GM18502 (cell line): Measurements from ENCODE around the gene LRRC4.
A peak's percentile ranks its signal among the peaks of the same experiment; 100 is the strongest.

Experiments used
- ATAC-seq: cut with Tn5 transposase; IDR thresholded peaks from one replicate; pipeline ENCODE4 v1.9.1; 2021; ENCODE audit warnings: mild to moderate bottlenecking; ENCODE audit not compliant: unreplicated experiment, poor library complexity

The LRRC4 gene

DNA sequence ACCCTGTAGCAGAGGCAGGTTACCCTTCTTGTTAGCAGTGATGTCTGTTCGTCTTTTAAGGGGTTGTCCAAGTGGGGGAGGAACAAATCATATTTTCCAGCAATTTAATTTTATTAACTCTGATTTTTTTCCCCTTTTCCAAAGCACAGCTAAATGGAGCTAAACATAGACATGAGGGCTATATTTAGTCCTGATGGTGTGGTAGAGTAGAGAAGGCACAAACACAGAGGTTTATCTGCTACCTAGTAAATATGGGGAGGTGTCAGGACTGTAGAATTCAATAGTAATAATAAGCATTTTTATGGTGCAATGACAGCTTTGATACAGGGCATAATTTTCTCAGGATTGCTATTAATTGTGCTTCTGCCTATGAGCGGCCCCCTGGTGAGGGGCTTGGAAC is 22.5 kb downstream of the LRRC4 start:
- no peak for ATAC-seq

DNA sequence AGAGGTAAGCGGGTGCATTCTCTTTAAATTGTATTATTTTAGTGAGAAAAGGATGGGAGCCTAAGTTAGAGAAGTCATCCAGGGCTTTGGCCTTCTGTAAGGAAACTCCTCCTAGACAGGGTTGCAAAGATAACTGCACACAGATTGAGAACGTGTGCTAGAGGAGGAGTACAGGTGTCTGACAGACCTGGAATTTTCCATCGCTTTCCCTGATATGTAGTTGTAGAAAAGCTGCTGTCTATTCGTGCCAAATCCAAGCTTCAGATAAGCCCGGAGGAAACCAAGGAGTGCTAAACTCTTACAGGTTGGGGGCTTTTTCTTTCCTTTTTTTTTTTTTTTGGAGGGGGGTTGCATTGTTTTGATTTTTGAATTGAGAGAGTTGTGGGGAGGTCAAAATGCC is 23.1 kb downstream of the LRRC4 start:
- no peak for ATAC-seq

DNA sequence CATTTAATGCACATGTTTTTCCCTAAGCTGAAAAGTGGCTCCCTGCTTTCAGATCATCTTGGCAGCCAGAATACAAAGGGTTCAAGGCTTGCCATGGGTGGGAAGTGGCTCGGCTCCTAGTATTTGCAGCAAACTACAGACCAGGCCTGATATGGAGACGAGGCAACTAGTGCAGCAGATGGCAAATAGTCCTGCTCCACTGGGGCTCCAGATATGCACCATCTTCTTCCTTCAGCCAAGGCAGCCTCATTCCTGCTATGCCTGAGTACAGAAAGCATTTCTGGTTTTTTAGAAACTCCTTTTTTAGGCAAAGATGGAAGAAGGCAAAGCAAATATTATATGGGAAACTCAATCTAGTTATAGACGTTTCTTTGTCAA is 23.9 kb downstream of the LRRC4 start:
- ATAC-seq = no peak

DNA sequence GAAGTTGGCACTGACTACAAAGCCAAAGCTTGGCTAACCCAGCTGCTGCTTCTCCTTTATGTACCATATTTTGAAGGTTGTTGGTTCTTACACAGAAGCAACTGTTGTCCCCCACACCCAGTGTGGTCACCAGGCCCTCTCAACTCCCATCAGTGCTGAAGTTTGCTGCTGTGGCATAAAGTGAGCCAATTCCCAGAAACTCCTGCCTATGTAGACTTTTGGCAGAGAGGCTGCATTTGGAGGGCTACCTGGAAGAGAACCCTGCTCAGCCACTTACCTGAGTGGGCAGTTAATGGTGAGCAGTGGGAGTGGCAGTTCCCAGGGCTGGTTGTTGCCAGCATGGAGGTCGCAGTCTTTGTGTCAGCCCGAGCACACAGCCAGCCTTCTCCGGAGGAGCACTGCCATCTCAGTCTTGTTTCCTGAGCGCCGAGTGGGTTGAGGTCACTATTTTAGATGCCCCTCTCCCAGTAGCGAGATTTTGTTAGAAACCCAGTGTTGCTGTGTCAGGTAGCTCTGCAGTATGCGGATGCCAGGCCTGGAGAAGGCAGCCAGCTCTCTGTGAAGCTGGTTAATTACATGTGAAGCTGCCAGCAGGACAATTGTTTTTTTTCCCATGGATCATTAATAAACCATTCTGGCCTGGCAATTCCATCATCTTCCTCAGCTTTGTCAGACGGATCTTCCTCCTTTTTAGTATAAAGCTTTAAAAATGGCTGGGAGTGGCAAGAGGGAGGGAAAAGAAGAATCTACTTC is 24.5 kb downstream of the LRRC4 start:
- no peak for ATAC-seq

DNA sequence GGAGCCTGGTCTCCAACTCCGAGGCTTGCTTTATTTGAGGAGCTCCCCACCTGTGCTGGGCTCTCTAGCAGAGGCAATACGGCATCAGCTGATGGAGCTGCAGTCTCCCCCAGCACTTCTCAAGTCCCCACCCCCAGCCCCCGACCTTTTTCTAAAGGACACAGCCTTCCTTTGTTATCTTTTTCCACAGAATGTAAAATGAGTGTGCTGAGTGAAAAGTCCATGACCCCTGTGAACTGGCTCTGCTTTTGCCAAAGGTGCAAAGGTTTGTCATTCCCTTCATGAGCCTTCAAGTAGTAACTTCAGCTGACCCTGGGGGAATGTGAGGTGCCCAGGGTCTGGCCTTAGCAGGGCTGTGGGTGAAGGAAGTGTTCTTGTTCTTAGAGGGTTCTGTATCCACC is 25.5 kb downstream of the LRRC4 start:
- no peak for ATAC-seq

DNA sequence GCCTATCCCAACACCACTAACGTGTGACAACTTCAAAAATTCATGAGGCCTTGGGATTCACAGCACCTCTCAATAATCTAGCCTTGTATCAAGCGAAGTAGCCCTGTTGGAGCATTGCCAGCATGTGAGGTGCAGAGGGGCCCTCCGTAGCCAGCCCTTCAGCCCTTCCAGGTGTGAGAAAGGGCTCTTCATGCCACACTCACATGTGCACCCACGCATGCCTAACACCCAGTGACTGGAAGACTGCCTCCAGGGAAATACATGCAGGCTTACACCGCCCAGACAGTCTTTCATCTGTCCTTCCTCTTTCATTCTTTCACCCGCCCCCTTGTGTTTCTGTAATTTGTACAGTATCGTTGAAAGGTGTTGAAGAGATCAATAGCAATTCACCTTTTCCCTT is 26.1 kb downstream of the LRRC4 start:
- ATAC-seq = no peak

DNA sequence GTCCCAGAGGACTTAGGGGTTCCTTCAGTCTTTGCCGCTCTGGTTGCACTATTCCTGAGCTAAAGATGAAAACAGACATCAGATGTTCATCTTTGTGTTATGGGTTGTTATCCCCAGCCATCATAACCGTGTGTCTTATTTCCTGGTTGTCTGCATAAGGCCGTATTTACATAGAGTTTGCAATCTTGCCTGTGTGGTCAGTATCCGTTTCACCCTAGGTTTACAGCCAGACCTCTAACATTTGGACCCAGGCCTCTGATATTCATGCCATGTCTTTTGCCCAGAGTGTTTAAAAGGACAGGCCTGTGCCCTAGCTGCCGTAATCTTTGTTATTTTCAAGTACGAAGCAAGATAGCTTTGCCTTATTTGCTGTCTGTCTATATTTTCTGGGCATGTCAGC is 26.6 kb downstream of the LRRC4 start:
- ATAC-seq = no peak

DNA sequence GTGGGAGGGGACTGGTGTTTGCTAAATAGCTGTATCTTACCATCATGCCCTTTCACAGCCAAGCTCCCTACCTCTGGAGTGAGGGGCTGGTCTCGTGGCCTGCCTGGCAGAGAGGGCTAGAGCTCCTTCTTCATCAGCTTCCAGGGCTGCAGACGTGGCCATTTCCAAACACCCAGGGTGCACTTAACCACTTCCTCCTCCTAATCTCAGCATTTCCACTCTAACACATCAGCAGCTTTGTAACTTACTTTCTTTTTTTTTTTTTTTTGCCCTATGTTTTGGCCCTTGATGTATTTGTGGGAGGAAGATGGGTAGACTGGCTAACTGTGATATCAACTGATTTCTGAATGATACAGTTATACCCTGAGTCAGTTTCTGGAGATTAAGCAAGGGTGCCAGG is 27.4 kb downstream of the LRRC4 start:
- no peak for ATAC-seq

DNA sequence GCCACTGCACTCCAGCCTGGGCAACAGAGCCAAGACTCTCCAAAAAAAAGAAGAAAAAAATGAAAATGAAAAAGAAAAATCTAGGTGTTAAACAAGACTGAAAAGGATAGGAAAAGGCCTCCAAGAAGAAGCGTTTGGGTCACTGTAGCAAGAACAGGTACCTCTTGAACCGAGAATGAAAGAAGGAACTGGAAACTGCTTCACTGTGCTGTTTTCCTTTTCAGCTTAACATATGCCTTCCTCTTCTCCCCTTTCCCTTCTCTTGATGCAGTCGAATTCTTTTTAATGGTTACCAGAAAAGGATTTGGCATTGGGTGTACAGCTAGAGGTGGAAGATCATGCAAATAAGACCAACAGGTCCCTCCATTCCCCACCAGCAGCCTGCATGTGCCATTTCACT is 28.1 kb downstream of the LRRC4 start:
- peak; percentile 52 for ATAC-seq

DNA sequence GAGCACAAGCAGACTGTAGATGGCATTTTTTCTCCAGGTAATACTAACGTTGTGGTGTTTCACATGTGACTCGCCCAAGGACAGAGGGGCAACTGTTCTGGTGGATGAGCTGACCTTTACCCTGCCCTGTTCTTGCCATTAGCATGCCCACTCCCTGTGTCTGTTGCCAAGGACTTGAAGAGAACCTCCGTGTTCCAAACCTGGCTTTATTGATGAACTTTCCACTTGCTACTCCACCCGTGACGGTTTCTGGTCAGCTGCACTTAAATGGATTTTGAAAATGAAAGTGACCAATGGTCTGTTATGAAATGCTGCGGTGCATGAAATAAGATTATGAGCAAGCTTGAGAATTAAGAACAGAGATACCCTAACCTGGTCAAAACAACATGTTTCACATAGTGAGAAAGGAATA is 30.4 kb downstream of the LRRC4 start:
- peak; percentile 54 for ATAC-seq

DNA sequence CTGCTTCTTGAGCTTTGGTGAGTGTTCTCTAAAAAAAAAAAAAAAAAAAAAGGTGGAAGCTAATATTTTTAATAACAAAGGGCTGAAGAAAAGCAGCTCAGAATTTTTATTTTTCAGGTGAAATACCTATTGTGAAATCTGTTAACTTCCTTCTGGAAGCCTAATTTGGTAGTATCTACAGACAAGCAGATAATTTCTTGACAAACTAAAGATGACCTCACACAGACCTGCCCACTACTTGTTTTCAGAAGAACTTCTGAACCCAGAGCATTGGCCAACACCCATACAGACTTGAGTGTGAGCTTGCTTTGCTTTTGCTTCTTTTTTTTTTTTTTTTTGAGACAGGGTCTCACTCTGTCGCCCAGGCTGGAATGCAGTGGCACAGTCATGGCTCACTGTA is 31.2 kb downstream of the LRRC4 start:
- ATAC-seq = no peak

DNA sequence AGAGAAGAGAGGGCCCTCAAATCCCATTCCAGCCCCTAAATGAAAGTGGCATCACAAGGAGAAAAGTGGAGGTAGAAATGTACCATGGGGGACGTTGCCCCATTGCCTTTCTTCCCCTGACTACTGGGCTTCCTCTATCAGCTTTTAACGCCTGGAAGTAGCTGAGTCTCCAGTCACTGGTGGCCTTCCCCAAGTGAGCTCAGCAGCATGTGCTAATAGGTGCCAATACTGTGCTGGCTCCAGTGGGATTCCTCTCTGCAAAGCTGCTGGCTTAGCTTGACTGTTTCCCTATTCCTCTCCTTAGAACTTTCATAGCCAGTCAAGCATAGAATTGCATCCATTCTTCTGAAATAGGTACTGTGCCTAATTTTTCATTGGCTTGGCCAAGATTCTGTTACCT is 32.6 kb downstream of the LRRC4 start:
- no peak for ATAC-seq

DNA sequence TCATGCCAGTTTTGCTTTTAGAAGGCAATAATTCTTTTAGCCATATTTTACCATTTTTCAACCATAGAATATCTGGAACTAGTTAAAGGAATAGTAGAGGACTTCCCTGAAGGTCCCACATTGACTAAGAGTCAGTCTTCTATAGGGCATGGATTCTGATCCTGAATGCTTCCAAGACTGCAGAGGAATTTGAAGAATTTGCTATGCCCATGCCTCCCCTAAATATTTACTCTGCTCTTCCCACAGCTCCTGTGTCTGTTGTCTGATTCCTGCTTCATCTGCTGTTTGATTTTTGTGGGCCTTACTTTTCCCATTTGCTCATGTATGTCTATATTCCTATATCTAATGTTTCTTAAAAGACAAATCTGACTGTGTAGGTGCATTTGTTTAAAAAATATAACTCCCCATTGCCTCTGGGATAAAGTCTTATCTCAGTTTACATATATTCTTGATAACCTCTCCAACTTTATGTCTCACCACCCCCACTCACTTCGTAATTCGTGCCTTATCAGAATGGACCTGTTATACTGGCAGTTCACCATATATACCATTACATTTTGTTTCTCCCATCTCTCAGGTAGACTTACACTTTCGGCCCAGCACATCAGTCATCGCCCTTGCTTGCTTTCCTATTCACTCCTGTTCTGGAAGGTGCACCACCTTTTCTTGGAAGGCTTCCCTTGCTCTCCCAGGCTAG is 33.9 kb downstream of the LRRC4 start:
- no peak for ATAC-seq

DNA sequence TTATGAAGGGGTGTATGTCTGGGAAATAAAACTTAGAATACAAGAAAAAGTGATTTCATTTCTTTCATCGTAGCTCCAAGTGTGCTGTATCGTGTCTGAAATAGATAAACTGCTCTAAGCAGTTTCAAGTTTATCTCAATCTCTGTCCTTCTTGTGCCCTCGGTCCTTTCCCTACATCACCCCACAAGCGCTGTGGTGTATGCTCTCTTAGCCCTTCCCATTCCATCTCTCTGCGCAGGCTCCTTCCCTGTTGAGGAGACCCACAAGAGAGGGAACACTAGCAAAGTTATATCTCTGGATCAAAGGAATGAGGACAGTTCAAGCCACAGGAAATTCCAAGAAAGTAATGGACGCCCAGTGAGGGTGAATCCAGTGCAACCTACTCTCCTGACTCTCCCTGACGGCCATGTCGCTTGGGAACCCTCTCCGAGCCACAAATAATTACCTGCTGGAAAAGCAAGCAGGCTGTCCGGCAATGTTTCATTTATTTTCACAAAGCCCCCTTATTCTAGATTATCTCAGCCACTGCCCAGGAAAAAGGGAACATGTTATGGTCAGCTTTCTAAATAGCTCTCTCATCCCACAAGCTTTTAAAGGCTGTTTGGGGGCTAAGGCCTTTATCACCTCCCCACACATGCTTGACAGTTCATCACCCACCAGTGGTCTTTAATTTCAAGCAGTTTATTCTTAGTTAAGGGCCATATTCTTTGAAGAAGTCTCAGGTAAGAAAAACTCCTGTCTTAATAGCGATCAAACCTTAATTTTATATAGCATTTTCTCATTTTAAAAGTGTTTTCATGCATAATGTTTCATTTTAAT is 34.8 kb downstream of the LRRC4 start:
- ATAC-seq = no peak

DNA sequence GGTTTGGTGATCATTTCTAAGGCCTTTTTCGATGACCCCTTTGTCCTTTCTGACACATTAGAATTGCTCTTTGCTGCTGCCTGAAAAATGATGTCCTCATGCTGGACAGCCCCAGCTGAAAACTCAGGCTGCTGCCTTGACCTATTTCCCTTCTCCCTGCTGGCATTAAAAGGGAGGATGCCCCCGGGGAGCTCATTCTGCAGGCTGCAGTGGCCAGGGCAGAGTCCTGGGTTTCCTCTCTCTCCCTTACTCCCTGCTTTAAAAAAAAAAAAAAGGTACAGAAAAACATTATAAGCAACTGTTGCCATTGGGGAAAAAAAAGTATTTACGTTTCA is 35.4 kb downstream of the LRRC4 start:
- no peak for ATAC-seq

DNA sequence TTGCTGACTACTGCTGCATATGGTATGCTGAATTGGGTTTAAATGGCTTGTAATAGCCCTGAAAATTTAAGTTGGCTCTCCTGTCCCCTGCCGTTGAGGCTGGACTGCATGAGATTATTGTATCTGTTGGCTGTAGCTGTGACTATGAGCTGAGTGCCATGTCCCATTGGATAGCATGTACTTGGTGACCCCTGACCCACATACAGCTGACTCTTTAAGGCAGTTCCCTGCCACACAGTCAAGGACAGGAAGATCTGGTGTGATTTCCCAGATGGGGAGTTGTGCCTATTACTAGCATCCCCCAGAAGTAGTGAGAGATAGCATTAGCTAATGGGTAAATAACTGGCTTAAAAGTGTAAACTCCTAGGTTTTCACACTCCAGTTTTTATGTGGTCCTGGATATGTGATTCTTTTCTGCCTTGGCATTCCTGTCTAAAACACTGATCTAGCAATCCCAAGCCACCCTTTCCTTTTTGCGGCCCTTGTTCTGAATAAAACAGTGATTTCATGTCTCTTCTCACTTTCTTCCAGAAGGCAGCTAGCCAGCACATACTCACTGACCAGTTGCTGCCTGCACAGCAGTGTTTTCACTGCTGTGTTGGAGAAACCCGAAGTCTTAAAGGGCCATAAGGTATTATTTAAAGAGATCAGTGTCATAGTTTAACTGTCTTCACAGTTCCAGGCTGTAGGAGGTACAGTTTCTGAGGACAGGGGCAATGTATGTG is 35.9 kb downstream of the LRRC4 start:
- no peak for ATAC-seq

DNA sequence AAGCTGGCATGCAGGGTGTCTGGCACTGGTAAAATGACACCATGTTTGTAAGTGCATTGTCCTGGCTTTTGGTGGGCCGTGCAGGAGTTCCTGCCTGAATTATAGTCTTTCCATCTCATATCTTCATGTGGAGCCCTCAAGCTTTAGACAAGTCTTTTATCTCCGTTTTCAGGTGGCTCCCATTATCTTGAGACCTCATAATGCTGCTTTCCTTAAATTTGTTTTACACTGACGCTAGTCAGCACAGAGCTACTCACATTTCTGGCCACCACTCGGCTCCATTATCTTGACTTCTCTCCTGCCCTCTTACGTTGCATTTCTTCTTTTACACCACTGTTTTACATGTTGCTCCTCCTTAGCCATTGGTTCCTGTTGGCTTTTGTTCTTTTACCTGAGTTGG is 37.2 kb downstream of the LRRC4 start:
- no peak for ATAC-seq

DNA sequence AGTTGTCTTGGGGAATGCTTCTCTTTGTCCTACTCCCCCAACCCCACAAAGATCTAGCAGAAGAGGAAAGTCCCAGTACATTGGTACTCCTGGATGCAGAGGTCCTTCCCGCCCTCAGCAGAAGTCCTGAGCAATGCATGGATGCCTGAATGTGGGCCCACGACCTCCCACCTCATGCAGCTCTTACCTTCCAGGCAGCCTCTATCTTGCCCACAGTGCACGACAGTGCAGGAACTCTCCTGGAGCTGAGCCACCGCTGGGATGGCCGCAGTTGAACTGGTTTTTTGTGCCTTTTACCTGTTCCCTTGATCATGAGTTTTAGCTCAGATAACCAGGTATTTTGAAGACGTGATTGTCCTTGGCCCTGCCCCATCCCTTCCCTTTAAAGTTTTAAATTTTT is 37.9 kb downstream of the LRRC4 start:
- ATAC-seq = no peak

DNA sequence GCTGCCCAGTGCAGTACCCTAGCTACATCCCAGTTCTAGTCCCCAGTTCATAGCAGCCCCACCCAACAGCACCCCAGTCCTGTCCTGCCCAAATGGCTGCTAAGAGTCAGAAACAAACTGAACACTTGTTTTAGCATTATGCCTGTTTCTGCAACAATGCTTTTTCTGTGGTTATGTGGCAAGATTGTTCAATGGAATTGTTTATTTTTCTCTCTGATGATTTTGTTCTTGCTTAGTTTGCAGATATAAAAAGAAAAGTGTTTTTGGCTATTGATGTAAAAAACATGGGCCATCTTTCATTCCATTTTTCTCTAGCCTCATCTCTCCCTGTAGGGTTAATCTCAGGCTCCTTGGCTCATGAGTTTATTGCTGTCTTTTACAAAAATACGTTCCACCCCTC is 42.5 kb downstream of the LRRC4 start:
- ATAC-seq = no peak

DNA sequence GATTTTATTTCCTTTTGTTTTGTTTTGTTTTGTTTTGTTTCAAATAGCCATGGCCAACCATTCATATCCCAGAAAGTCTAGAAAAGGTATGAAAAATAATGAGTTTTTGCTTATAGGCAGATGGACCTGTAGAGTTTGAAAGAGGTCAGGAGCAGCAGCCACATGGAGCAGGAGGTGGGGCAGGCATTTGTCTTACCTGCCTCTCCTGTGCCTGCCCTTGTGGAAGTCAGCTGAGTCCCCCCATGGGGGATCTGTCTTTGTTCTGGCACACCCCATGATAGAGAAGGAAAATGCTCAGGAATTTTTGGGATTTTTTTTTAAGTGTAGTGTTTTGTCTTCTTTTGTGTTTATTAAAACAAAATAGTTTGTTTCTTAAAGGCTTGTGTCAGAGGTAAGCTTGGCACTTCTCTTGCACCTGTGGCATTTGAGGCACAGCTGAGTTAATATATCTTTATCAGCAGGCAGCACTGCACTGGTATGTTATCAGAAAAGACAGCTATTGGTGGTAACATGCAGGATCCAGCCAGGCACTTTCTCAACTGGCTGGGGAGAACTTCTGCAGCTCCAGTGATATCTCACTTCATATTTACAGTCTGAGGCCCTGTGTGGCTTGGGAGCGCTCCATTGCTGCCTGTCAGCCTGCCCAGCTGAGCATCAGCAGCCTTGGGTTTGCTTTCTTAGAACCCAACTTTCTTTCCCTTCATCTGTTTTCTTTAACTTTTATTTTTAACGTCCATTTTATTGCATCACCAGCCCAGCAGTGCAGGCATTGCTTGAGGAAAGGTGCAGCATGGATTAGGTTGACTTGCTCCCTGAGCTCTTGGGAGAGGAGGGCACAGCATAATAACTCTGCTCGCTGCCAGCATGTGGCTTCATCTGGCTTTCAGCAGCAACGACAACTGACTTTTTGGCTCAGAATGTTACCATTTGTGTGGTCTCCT is 44.4 kb downstream of the LRRC4 start:
- ATAC-seq = no peak
